Raji (cell line): ENCODE measurements around the gene TMEM201.

Experiments used
- POLR2A ChIP-seq: IDR thresholded peaks from 2 replicates; pipeline ENCODE4 v1.6.1; 2011; ENCODE audit warnings: low read depth, low read length, control low read depth; ENCODE audit not compliant: insufficient read depth

The TMEM201 gene

GRCh38 chr1:9573723-9574122, 15.0 kb upstream of the TMEM201 start:
- no peak for TF ChIP-seq POLR2A

- no peak for TF ChIP-seq POLR2A
These were observed 13.2 kb upstream of the TMEM201 start for GRCh38 chr1:9575486-9575885.

GRCh38 chr1:9576903-9577302, 11.8 kb upstream of the TMEM201 start:
- no peak for TF ChIP-seq POLR2A

GRCh38 chr1:9577423-9577822, 11.3 kb upstream of the TMEM201 start:
- no peak for TF ChIP-seq POLR2A

DNA sequence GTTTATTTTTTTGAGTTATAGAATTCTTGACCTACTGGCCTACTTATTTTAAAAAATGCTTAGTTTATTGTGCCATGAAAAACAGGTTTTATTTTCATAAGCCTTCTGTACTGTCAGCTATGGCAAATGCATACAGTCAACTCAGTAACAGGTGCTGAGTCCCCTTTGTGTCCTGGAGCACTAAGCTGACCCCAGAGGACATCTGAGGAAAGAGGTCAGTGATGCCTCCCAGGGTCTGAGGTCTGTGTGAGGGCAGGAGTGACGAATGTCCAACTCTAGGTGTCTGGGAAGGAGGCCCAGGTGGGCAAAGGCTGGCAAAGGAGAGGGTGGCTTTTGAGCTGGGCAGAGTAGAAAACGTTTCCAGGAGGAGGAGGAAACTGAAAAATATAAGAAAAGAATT, 7.8 kb upstream of the TMEM201 start:
- no peak for TF ChIP-seq POLR2A

DNA sequence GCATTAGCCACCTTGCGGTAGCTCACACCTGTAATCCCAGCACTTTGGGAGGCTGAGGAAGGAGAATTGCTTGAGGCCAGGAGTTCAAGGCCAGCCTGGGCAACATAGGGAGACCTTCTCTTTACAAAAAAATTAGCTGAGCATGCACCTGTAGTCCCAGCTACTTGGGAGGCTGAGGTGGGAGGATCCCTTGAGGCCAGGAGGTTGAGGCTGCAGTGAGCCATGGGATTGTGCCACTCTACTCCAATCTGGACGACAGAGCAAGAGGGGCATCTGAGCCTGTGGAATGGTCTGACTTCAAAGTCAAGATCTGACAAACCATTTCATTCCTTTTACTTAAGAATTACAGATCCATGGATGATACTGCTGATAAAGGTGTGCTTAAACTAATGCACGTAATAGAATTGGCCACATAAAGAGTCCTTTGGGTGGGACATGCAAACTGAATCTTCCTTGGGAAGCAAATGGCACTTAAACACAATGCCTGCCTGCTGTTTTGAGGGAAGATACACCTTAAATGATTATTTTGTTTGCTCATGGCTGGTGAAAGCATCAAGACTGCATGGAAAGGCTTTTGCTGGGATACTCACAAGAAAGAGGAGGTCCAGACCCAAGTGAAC, 2.5 kb upstream of the TMEM201 start:
- no peak for TF ChIP-seq POLR2A

- TF ChIP-seq POLR2A, result no peak; the same call in 1 of the 2 replicates
These were observed 520 bp downstream of the TMEM201 start for GRCh38 chr1:9589144-9589718.

DNA sequence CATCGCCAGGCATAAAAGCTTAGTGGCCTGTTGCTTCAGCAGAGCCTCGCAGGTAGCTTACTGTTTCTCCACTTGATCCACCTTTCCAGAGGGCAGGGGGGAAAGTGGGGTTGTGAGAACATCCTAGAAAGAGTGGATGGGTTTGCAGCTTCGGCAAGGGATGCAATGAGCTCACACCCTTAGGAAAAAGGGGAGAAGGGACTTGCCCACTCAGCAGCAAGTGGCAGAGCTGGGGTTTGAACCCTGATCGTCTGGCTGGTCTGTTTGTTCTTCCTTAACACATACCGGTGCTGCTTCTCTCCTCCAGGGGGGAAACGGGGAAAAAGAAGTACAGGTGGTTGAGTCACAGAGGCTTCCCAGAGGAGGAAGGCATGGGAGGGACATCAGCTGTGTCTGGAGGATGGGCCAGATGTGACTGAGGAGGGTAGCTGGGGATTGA, 1.0 kb downstream of the TMEM201 start:
- no peak for TF ChIP-seq POLR2A

DNA sequence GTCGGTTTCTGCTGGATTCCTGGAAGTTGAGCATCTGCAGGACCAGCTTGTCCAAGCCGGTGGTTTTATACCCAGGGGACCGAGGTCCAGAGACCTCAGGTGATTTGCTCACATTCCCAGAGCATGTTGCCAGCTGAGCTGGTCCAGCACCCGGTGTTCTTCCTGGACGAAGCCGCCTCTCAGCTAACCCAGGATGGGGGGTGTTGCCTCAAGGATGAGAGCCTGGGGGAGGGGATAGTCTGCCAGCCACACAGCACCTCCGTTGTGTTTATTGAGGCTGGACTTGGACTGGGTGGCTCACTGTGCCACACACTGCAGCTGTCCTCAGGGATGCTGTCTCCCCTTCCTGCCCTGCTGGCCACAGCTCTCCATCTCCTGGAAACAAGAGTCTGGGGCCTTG, 1.5 kb downstream of the TMEM201 start:
- no peak for TF ChIP-seq POLR2A

GRCh38 chr1:9590945-9591668, 2.4 kb downstream of the TMEM201 start:
- TF ChIP-seq POLR2A, result no peak

DNA sequence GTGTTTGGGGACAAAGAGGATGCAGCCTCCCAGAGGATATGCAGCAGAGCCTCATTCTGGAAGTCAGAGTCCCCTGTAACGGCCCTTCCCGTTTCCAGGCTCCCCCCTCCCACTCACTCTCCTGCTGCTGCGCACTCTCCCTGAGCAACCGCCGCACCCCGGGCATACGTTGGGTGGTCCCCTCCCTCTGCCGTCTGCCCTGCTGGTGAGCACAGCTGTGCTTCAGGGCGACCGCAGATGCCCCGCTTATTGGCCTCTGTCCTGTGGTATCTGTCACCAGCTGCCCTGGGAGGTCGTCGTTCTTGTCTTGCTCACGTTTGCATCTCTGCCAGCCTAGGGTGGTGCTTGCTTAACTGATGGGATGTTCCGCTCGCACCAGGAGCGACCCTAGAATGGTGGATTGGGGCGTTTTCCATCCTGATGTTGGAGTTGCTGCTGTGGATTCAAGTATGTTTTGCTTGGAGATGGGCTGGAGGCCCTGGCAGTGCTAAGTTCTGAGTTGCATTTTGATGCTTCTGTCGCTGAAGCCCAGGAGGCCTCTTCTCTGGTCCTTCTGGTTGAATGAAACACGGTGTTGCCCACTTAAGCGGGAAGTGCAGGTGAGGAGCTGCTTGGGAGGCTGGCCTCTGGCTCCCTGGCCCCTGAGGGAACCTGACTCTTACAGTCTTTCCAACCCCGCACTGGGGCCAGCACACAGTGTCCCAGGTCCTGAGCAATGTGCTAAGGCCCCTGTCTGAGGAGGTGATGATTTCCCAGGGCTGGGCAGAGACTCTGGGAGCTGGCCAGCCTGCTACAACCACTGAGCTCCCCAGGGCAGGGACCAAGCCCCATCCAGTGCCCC, 3.2 kb downstream of the TMEM201 start:
- TF ChIP-seq POLR2A, result no peak

GRCh38 chr1:9592510-9593075, 3.9 kb downstream of the TMEM201 start:
- TF ChIP-seq POLR2A, result no peak

DNA sequence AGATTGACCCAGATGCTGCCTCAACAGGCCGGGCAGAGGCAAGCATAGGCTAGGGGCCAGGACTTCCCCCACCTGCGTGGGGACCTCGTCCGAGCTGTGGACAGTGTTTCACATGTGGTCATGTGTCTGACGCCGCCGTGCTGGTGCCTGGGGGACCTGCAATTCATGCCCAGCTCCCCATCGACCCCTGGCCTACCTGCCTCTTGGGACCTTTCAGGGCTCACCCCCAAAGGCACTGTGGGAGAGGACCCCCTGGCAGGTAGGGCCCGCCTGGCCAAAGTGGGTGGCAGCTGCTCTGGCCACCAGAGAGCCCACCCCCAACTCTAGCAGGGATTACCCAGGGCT, 4.4 kb downstream of the TMEM201 start:
- TF ChIP-seq POLR2A, result no peak

- no peak for TF ChIP-seq POLR2A
These were observed 5.1 kb downstream of the TMEM201 start for GRCh38 chr1:9593492-9594465.
